Right atrium auricular region (tissue), 2 donors: ENCODE data around the gene ANKRD55. TPM values are rescaled to one million over a fixed set of nuclear protein-coding genes. Genes with fewer than 3 reads are reported as not detected.
"Not testable (repeated sequence)": the region's sequence is repeated elsewhere in the genome, so short reads cannot be mapped to it uniquely, and the experiment has no call there.

ENCODE experiments used
- DNase-seq: peaks from one replicate; pipeline ENCODE4 v3.0.0-alpha.2; 2019; ENCODE audit warnings: low spot score
- H3K27ac ChIP-seq, 2 donors: fragments of 200-600 bp; sonication (generic); 1 replicate in 1 of 2; 2 replicates in 1 of 2; pipeline ENCODE4 v1.5.1; 2016 to 2019
- H3K27me3 ChIP-seq, 2 donors: fragments of 200-600 bp; sonication (generic); one replicate each; pipeline versions ENCODE4 v1.5.1 to v1.6.0; 2017 to 2019
- H3K36me3 ChIP-seq: fragments of 200-600 bp; sonication (generic); one replicate; pipeline ENCODE4 v1.5.1; 2016
- H3K4me1 ChIP-seq, 2 donors: fragments of 200-600 bp; sonication (generic); one replicate each; pipeline versions ENCODE4 v1.5.1 to v1.6.0; 2017 to 2019
- H3K4me3 ChIP-seq, 2 donors: fragments of 200-600 bp; sonication (generic); 1 replicate in 1 of 2; 2 replicates in 1 of 2; pipeline ENCODE4 v1.5.1; 2017 to 2019; ENCODE audit warnings: mild to moderate bottlenecking in 1 of 2, moderate library complexity in 1 of 2
- H3K9me3 ChIP-seq, 2 donors: fragments of 200-600 bp; sonication (generic); one replicate each; pipeline ENCODE4 v1.5.1; 2019
- CTCF ChIP-seq, 2 donors: fragments of 200-600 bp; sonication (generic); IDR thresholded peaks; one replicate each; pipeline ENCODE4 v1.5.1; 2019; ENCODE audit warnings: antibody characterized with exemption in 2 of 2
- total RNA-seq, 2 donors: library from RNA; depleted of rRNA; stranded (reverse); fragments of >200 nt; gene quantifications; one replicate each; pipeline ENCODE4 v1.1.0, GENCODE V29; 2016

ANKRD55 gene
- total RNA-seq, 2 donors from 2014 or later, result 0.20 TPM; not detected in 1

DNA sequence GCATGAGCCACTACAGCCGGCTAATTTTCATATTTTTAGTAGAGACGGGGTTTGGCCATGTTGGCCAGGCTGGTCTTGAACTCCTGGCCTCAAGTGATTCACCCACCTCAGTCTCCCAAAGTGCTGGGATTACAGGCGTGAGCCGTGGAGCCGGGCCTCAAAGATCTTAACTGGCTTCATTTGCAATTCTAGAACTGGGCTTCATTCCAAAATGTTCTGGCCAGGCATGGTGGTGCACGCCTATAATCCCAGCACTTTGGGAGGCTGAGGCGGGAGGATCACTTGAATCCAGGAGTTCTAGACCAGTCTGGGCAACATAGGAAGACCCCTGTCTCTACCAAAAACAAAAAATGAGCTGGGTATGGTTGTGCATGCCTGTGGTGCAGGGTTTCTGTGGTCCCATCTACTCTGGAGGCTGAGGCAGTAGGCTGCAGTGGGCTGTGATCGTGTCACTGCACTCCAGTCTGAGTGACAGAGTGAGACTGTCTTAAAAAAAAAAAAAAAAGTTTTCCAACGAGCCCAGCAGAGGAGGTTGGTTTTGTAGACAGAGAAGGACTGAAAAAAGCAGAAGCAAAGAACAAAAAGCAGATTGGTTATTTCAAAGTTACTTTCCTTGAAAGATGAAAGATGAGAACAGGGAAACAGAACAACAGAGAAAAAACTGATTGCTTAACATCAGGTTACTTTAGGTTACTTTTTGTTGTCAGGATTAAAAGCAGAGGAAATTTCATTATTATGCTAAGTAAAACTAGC is 78.2 kb downstream of the ANKRD55 start:
- H3K27ac ChIP-seq, result no peak overlapping the region

GRCh38 chr5:56152437-56152836 is 80.7 kb downstream of the ANKRD55 start:
- Histone ChIP-seq H3K9me3 (no peaks in the 10 kb centered on the region), H3K36me3 (no peaks in the 10 kb centered on the region), H3K4me1 (peaks cover 0 to 8% of the 10 kb centered on the region in 2 donors), H3K4me3 (no peak overlapping the region), H3K27ac (no peak overlapping the region), H3K27me3 (no peaks in the 10 kb centered on the region)
- DNase-seq, result no peak
- no peak for TF ChIP-seq CTCF (IDR thresholded peaks at IDR 0.05)

More for the DNA sequence above, 78.2 kb downstream of the ANKRD55 start:
- Histone ChIP-seq H3K9me3 (no peaks in the 10 kb centered on the region), H3K36me3 (no peaks in the 10 kb centered on the region), H3K27me3 (no peaks in the 10 kb centered on the region), H3K4me1 (peaks cover 0 to 8% of the 10 kb centered on the region in 2 donors), H3K4me3 (no peak overlapping the region)
- DNase-seq, result no peak
- no peak for TF ChIP-seq CTCF (IDR thresholded peaks at IDR 0.05)

GRCh38 chr5:56150756-56151155 is 82.4 kb downstream of the ANKRD55 start:
- not testable (repeated sequence) for DNase-seq, H3K4me1 ChIP-seq, H3K4me3 ChIP-seq, H3K27ac ChIP-seq, H3K9me3 ChIP-seq, H3K36me3 ChIP-seq, H3K27me3 ChIP-seq

DNA sequence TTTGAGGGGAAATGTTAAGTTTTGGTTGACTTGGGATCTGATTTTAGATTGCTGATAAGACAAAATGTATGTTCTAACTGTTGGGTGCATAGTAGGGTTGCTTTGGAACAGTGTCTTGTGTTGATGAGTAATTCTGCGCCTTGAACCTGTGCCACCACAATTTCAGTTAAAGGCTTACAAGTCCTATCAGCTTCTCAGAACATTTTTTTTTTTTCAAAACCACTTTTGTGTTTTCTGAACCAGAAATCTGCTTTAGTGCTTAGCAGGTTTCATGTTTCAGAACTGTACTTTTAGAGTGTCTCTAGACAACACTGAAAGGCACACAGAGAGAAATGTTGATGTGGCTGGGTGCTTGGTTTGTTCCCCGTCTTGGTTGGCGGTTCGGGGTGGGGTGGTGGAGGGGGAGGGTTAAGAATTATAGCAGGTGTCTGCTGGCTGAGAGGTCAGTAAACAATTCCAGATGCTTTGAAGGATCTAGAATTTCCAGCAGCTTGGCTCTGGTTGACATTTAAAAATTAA is 84.6 kb downstream of the ANKRD55 start:
- H3K9me3 ChIP-seq, result no peaks in the 10 kb centered on the region

GRCh38 chr5:56147659-56148230 is 85.4 kb downstream of the ANKRD55 start:
- H3K36me3 ChIP-seq, result no peaks in the 10 kb centered on the region
- DNase-seq, result no peak
- H3K27me3 ChIP-seq, result no peaks in the 10 kb centered on the region
- H3K27ac ChIP-seq, result no peak overlapping the region
- H3K4me1 ChIP-seq, result no peaks in the 10 kb centered on the region
- H3K4me3 ChIP-seq, result no peak overlapping the region
- TF ChIP-seq CTCF (IDR thresholded peaks at IDR 0.05), result no peak
- H3K9me3 ChIP-seq, result no peaks in the 10 kb centered on the region

More for the DNA sequence above, 84.6 kb downstream of the ANKRD55 start:
- H3K4me1 ChIP-seq, result no peaks in the 10 kb centered on the region
- H3K4me3 ChIP-seq, result no peak overlapping the region
- TF ChIP-seq CTCF (IDR thresholded peaks at IDR 0.05), result no peak
- H3K27me3 ChIP-seq, result no peaks in the 10 kb centered on the region
- DNase-seq, result no peak
- no peaks in the 10 kb centered on the region for H3K36me3 ChIP-seq
- no peak overlapping the region for H3K27ac ChIP-seq

- no peak overlapping the region for H3K27ac ChIP-seq
- no peaks in the 10 kb centered on the region for H3K9me3 ChIP-seq
- no peaks in the 10 kb centered on the region for H3K4me1 ChIP-seq
- no peak for DNase-seq
- H3K4me3 ChIP-seq, result no peak overlapping the region
- no peaks in the 10 kb centered on the region for H3K36me3 ChIP-seq
- no peak for TF ChIP-seq CTCF (IDR thresholded peaks at IDR 0.05)
- H3K27me3 ChIP-seq, result no peaks in the 10 kb centered on the region
These were observed 86.0 kb downstream of the ANKRD55 start for GRCh38 chr5:56147106-56147505.
